ENCODE measurements around the gene SHLD2.
"Not testable (repeated sequence)": the region's sequence is repeated elsewhere in the genome, so short reads cannot be mapped to it uniquely, and the experiment has no call there.

DNA sequence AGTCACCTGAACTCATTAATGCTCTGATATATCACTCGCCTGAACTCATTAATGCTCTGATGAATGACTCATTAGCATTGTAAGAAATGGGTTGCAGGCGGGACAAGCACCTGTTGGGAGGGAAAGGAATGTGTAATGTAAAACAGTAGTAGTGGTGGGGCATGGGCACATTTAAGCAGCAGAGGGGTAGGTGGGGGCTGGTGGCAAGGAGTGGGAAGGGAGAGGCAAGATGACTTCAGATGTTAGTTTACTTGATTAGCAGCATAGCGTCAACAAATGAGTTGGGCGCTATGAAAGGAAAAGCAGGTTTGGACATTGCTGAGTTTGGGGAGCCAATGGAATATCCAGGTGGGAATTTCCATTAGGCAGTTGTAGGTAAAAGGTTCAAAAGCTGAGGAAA, 61.8 kb downstream of the SHLD2 start:
- TF ChIP-seq, protein P1, sequence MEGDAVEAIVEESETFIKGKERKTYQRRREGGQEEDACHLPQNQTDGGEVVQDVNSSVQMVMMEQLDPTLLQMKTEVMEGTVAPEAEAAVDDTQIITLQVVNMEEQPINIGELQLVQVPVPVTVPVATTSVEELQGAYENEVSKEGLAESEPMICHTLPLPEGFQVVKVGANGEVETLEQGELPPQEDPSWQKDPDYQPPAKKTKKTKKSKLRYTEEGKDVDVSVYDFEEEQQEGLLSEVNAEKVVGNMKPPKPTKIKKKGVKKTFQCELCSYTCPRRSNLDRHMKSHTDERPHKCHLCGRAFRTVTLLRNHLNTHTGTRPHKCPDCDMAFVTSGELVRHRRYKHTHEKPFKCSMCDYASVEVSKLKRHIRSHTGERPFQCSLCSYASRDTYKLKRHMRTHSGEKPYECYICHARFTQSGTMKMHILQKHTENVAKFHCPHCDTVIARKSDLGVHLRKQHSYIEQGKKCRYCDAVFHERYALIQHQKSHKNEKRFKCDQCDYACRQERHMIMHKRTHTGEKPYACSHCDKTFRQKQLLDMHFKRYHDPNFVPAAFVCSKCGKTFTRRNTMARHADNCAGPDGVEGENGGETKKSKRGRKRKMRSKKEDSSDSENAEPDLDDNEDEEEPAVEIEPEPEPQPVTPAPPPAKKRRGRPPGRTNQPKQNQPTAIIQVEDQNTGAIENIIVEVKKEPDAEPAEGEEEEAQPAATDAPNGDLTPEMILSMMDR (IDR thresholded peaks at IDR 0.05) = not testable (repeated sequence)
- TF ChIP-seq POLR2A (IDR thresholded peaks at IDR 0.05) = not testable (repeated sequence)

Measured in uterus (tissue), 2 donors.